Measurements from ENCODE around the gene ABHD17A.
"Not testable (repeated sequence)": the region's sequence is repeated elsewhere in the genome, so short reads cannot be mapped to it uniquely, and the experiment has no call there.

ABHD17A gene

DNA sequence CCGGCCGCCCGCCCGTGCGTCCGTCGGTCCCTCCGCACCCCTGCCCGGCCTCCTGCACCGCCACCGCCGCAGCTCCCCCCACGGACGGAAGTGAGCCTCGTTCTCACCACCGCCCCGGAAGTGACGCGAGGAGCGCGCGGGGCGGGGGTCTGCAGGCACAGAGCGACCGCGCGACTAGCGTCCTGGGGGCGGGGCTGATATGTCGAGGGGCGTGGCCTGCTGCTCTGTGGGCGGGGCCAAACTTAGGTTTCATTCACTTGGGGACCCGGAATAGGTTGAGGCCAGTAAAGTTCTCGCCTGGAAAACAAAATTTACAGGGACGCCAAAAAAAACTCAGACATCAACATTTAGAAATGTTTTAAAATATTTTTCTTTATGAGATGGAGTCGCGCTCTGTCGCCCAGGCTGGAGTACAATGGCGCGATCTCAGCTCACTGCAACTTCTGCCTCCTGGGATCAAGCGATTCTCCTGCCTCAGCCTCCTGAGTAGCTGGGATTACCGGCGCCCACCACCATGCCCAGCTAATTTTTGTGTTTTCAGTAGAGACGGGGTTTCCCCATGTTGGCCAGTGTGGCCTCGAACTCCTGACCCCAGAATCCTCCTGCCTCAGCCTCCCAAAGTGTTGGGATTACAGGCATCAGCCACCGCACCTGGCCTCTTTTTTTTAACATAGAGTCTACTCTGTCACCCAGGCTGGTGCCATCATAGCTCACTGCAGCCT is at the start of gene ABHD17A:
ABHD17A (minus strand) TSS at position 99 of the 722 bp plus-strand sequence. CDS start 3,930 bp downstream, outside the sequence.
- in situ Hi-C loops (cut with MboI; ENCODE audit: low sequenced_read_pairs): not testable (repeated sequence)

DNA sequence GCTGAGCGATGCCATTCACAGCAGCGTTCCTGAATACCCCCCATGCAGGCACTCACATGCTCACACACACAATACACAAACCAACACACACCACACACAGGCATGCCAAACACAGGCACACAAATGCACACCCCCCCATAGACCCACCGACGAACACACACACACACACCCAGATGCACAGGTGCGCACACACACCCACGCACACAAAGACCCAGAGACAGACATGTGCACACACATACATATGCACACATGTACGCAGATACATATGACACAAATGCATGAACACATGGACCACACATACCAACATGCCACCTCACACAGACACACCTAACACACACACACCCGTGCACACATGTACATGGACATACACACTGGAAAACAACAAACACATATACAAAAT is 48.6 kb upstream of the ABHD17A start:
- in situ Hi-C loops (cut with MboI; ENCODE audit: low sequenced_read_pairs): no loop called here

DNA sequence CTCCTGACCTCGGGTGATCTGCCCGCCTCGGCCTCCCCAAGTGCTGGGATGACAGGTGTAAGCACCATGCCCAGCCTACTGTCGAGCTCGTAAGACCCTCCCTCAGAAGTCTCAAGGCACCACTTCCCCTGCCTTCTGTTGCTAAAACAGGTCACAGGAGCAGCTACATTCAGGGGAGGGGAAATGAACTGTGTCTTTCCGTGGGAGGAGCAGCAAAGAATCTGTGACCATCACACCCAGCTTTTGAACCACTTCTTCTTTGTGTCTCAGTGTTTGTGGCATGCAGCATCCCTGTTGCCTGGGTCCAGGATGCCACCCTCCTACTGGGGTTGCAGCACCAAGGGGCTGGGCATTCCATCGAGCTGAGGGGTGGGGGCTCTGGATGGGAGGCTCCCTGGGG is 47.9 kb upstream of the ABHD17A start:
- in situ Hi-C loops (cut with MboI; ENCODE audit: low sequenced_read_pairs): no loop called here

DNA sequence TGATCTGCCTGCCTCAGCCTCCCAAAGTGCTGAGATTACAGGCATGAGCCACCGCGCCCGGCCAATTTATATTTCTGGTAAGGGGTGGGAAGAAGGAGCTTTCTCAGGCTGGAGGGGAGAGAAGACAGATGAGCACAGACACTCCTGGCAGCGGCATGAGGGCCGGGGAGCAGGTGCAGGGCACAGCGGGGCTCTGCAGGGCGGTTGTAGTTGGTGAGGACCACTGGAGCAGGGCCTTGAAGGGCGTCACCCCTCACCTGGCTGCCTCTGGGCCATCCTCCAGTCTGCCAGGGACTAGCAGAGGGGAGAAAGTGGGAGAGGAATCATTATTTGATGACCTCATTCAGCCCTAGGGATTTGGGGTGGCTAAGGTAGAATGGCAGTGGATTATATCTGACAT is 47.1 kb upstream of the ABHD17A start:
- in situ Hi-C loops (cut with MboI; ENCODE audit: low sequenced_read_pairs): no loop called here

DNA sequence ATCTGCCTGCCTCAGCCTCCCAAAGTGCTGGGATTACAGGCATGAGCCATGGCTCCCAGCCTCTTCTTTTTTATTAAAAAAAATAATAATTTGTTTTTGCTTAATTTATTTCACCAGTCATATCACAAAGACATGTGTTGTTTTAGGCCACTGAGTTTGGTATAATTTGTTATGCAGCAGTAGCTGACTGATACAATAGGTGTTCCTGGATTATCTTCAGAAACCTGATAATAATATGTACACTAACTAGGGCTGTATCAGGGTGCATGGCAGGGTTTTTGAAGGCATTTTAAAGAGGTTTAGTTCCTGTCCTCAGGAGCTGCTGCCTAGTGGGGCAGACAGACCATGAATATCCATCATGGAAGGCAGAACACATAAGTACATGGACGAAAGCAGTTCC is 46.1 kb upstream of the ABHD17A start:
- in situ Hi-C loops (cut with MboI; ENCODE audit: low sequenced_read_pairs): no loop called here

DNA sequence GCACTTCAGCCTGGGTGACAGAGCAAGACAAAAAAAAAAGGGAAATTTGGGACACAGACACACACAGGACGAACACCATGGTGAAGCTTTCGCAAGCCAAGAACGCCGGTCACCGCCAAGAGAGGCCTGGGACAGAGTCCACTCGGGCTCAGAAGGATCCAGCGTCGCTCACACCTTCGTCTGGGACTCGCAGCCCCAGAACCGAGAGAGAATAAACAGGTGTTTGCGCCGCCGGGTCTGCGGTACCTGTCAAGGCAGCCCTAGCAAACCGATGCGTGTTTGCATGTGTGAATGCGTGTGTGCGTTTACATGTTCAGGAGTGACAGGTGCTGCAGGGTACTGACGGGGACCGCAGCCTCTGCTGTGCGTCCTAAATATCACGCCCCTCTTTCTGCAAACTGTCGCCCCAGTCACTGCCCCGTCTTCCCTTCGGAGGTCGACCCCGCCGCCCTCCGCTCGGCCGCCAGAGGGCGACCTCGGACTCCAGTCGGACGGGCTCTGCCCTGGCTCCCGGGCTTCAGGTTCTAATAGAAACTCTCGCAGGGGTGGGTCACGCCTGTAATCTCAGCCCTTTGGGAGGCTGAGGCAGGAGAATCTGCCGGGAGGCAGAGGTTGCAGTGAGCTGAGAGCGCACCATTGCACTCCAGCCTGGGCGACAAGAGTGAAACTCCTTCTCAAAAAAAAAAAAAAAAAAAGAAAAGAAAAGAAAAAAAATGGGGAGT is 43.9 kb upstream of the ABHD17A start:
- in situ Hi-C loops (cut with MboI; ENCODE audit: low sequenced_read_pairs): no loop called here

DNA sequence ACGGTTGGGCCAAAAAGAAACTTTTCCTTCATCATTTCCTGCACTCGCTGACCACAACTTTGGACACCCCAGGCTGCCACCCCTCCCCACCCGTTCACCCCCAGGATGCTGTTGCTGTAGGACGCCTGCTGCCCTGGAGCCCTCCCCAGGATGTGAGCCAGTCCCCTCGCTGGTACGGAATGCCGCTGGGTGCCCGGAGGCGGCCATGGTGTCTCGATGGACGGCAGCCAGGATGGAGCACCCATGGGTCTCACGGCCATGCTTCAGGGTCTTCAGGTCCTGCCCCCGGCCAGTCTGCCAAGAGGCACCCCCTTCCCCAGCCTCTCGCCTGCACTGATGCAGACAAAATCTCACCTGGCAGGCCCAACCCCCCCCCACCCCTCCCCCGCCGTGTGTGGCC is 40.2 kb upstream of the ABHD17A start:
- in situ Hi-C loops (cut with MboI; ENCODE audit: low sequenced_read_pairs): no loop called here

DNA sequence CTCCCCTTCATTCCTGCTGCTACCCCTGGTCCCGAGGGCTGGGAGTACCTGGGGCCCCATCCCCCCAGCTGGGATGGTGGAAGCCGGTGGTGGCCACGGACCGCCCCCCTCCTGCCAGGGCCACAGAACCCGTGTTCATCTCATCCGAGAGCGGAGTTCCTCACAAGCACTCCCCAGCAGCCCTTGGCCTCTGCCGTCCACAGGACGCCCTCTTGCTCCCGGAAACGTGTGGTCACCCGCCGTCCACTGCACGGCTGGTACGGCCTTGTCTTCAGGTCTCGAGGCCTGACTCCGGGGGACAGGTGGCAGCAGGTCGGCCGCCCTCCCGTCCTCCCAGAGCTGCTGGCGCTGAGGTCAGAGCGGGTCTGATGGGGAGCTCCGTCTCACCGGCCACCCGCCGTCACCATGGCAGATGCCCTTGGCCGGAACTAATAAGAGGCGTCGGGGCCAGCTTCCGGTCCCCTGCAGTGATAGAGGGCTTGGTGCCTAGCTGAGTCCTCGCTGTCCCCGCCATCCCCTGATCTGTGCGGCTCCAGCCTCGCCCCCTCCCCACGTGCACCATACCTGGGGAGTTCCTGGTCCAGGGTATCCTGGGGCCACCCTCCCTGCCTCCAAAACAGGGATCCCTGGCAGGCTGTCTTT is 39.1 kb upstream of the ABHD17A start:
- in situ Hi-C loops (cut with MboI; ENCODE audit: low sequenced_read_pairs): no loop called here

DNA sequence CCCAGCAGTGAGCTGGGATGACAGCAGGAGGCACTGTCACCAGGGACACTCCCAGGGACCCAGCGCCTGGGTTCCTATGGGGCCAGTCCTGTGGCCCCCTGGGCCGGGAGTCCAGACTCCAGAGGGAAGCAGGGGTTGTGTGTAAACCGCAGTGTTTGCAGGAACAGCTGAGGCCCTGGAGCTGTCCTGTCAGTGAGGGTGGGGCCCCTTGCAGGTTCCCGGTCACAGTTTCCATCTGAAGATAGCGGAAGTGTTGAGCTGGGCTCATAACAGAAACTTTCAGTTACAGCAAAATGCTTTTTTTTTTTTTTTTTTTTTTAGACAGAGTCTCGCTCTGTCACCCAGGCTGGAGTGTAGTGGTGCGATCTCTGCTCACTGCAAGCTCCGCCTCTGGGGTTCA is 38.0 kb upstream of the ABHD17A start:
- in situ Hi-C loops (cut with MboI; ENCODE audit: low sequenced_read_pairs): no loop called here

DNA sequence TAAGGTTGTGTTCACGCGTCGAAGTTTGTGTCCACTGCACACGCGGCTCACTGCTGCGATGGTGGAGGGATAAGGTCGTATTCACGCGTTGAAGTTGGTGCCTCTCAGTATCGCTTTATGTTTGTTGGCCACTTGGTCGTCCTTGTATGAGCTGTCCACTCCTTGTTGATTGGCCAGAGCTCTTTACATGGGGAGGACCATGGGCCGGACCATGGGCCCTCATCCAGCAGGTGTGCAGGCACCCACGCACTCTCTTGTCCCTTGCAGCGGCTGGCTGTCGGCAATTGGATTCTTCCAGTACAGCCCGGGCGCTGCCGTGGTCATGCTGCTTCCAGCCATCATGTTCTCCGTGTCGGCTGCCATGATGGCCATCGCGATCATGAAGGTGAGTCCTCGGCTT is 37.5 kb upstream of the ABHD17A start:
- in situ Hi-C loops (cut with MboI; ENCODE audit: low sequenced_read_pairs): no loop called here

DNA sequence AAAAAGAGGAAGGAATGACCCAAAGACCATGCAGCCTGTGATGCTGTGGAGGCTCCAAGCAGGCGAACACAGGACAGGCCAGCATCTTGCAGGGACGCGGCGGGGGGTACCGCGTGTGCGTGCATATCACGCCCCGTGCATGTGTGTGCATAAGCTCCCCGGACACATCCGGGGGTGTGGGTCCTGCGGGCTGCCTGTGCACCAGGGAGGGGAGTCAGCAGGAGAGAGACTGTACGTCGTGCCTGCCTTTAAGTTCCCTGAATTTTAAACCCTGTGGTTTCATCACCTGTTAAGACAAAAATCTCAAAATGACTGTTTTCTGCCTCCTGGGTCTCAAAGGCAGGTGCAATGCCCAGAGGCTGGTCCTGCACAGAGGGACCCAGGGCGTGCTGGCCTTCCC is 36.5 kb upstream of the ABHD17A start:
- in situ Hi-C loops (cut with MboI; ENCODE audit: low sequenced_read_pairs): no loop called here

DNA sequence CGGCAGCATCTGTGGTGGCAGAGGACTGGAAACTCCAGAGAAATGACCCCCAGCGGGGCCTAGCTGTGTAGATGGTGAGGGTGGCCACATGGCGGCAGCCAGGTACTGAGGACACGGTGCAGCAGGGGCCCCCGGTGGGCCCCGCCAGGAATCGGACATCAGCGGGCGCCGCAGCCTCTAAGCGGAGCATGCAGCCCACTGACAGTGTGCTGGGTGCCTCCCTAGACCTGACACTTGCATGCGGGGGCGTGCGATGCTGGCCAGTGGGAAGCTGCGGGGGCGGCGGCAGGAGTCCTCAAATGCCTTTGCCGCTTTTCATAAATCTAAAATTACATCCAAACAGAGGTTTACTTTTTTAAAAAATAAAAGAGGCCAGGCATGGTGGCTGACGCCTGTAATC is 36.0 kb upstream of the ABHD17A start:
- in situ Hi-C loops (cut with MboI; ENCODE audit: low sequenced_read_pairs): no loop called here

DNA sequence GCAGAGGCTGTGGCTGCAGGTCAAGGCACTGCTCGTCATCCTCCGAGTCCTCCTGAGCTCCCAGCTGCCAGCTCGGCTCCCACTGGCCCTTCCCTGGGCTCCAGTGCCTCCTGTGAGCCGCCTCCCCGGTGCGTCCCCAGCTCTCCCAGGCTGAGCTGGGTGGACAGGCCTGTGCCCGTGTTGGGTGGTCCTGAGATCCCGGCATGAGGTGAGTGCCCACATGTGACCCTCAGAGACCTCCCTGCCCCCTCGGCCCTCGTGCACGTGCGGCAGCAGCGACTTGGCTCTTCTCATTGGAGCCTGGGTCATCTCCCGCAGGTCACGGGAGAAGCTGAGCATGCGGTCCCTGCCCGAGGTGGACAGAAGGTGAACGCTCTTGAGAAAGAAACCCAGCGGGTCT is 35.3 kb upstream of the ABHD17A start:
- in situ Hi-C loops (cut with MboI; ENCODE audit: low sequenced_read_pairs): no loop called here

DNA sequence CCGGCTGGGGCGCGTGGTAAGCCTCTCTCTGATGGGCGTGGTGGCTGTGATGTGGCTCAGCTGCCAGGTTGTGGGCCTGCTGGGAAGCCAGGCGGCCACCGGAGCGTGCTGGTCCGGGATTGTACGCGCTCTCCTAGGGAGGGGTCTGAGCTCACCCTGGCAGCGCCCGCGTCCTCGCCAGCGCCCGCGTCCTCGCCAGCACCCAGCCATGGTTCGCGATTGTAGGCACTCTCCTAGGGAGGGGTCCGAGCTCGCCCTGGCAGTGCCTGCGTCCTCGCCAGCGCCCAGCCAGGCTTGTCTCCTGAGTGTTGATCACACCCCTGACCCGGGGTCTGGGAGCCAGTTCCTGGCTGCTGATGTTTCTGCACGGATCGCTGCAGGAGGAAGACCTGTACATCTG is 33.7 kb upstream of the ABHD17A start:
- in situ Hi-C loops (cut with MboI; ENCODE audit: low sequenced_read_pairs): no loop called here

DNA sequence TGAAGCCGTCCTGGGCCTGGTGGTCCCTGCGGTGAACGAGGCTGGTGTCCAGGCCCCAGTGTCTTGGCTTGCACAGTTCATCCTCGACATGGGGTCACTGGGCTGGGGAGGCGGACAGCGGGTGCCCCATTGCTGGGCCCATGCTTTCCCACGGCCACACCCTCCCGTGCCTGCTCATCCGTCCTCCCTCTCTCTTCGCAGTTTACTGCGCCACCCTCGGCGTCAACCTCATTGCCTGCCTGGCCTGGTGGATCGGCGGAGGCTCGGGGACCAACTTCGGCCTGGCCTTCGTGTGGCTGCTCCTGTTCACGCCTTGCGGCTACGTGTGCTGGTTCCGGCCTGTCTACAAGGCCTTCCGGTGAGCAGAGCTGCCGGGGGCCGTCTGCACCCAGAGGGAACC is 32.6 kb upstream of the ABHD17A start:
- in situ Hi-C loops (cut with MboI; ENCODE audit: low sequenced_read_pairs): no loop called here

DNA sequence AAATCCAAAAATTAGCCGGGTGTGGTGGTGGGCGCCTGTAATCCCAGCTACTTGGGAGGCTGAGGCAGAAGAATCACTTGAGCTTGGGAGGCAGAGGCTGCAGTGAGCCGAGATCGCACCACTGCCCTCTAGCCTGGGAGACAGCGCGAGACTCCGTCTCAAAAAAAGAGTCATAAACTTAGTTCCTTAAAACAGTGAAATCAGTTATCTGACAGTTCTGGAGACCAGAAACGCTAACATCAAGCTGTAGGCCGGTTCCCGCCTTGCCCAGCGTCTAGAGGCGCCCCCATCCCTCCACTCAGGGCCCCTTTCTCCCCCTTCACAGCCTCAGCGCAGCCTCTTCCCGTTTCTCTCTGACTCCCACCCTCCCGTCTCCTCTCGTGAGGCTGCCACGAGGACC is 31.9 kb upstream of the ABHD17A start:
- in situ Hi-C loops (cut with MboI; ENCODE audit: low sequenced_read_pairs): no loop called here

DNA sequence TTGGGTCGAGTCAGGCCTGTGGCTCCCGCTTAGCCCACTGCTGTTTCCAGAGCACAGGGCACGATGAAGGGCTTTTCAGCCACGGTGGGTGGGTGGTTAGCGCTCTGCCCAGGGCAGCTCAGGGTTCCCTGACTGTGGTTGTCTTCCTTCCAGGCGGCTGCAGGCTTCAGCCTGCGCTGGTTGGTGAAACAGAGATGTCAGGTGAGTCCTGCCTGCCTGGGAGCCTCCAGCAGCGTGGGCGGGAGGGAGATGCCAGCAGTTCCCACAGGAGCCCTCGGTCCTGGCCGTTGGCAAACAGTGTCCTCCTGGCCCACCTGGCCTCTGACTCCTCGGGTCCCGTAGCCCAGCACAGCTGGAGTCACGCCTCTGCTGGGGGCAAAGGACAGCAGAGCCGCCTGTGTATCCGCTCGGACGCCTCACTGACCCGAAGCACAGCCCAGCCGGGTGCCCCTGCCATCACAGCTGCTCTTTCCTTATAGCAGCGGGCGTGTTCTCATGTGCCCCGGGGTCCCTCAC is 29.6 kb upstream of the ABHD17A start:
- in situ Hi-C loops (cut with MboI; ENCODE audit: low sequenced_read_pairs): no loop called here

DNA sequence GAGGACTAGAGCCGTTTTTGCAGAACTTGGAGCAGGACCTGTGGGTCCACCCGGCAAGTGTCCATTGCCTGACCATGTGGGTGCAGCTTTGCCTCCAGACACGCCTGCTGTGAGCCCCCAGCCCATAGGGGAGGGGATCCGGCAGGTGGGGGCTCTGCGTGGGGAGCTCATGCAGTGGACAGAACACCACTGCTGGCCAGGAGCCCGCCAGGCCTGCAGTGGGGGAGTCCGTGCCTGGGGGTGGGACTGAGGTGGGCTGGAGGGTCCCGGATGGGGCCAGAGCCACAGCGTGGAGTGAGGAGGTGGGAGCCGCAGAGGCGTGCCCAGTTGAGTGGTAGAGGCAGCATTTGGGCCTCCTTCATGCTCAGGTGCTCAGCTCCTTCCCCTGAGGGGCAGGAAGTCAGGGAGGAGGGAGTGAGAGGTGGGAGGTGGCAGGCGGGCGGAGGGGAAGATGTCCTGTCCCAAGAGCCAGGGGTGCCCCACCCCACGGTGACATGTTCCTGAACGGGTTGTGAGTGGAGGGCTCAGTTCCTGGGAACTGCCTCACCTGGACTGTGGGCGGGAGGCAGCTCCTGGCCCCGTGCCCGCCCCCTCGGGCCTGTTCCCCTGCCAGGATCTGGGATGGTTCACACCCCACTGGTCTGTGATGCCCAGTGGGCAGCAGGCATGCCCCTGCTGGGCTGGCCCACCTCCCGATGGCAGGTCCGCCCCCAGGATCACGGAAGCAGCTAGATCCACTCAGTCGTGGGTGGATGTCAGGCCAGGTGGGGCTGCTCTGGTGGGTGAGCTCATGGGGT is 28.7 kb upstream of the ABHD17A start:
- in situ Hi-C loops (cut with MboI; ENCODE audit: low sequenced_read_pairs): no loop called here

DNA sequence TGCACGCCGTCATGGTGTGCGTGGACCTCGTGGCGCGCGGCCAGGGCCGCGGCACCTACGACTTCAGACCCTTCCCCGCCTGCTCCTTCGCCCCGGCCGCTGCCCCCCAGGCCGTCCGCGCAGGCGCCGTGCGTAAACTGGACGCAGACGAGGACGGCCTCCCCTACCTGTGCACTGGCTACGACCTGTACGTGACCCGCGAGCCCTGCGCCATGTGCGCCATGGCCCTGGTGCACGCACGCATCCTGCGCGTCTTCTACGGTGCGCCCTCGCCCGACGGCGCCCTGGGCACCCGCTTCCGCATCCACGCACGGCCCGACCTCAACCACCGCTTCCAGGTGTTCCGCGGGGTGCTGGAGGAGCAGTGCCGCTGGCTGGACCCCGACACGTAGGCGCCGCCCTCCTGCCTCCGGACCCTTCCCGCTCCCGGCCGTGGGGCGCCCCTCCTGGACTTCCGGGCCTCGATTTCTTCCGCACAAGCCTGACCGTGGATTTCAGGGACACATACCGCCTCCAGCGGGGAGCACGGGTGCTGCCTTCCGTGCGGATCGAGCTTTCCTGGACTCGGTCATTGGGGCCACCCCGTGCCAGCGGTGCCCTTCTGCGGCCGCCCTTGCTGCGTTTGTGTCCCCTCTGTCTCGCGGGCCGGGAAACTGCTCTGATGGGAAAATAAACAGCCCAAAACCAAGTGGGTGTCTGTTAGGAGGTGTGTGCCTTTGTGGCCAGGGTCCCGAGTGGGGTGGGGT is 27.6 kb upstream of the ABHD17A start:
- in situ Hi-C loops (cut with MboI; ENCODE audit: low sequenced_read_pairs): no loop called here

DNA sequence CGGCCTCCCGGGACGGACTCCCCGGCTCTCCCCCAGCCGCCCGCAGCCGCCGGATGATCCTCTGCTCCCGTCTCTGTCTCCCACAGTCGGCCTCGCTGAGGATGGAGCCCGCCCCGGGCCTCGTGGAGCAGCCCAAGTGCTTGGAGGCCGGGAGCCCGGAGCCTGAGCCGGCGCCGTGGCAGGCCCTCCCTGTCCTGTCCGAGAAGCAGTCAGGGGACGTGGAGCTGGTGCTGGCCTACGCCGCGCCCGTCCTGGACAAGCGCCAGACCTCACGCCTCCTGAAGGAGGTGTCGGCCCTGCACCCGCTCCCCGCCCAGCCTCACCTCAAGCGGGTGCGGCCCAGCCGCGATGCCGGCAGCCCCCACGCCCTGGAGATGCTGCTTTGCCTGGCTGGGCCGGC is 26.7 kb upstream of the ABHD17A start:
- in situ Hi-C loops (cut with MboI; ENCODE audit: low sequenced_read_pairs): no loop called here

Data from HL-60/S4 (cell line).